Stimulated activated memory B cell treated with anti-CD40 and anti-IgM and Interleukin-4, amounts not matched to agents 10 μg/mL and 1 μg/mL and 100 μg/mL, for 72 hours (primary cell): ENCODE measurements around the gene OR10K1.

Source experiments
- ATAC-seq: fragments of 150-1000 bp; cut with Tn5 transposase; 2 replicates; pipeline ENCODE4 v1.10.0; 2021
- H3K27ac Mint-ChIP-seq: one replicate; pipeline ENCODE4 v1.8.0; 2022; ENCODE audit warnings: mild to moderate bottlenecking, mixed read lengths
- H3K27me3 Mint-ChIP-seq: one replicate; pipeline ENCODE4 v1.8.0; 2022; ENCODE audit warnings: mixed read lengths
- H3K36me3 Mint-ChIP-seq: one replicate; pipeline ENCODE4 v1.8.0; 2022; ENCODE audit warnings: mixed read lengths
- H3K4me1 Mint-ChIP-seq: one replicate; pipeline ENCODE4 v1.8.0; 2022; ENCODE audit warnings: mixed read lengths
- H3K4me3 Mint-ChIP-seq: one replicate; pipeline ENCODE4 v1.8.0; 2022; ENCODE audit warnings: mild to moderate bottlenecking, moderate library complexity, mixed read lengths
- H3K9me3 Mint-ChIP-seq: one replicate; pipeline ENCODE4 v1.8.0; 2022; ENCODE audit warnings: mixed read lengths

Gene OR10K1

GRCh38 chr1:158494796-158495195 is 33.2 kb downstream of the OR10K1 start:
- H3K4me1 Mint-ChIP-seq = no peaks in the 10 kb centered on the region
- no peak overlapping the region for H3K27ac Mint-ChIP-seq
- no peaks in the 10 kb centered on the region for H3K36me3 Mint-ChIP-seq
- no peak for ATAC-seq
- no peak overlapping the region for H3K4me3 Mint-ChIP-seq
- H3K9me3 Mint-ChIP-seq = no peaks in the 10 kb centered on the region
- no peaks in the 10 kb centered on the region for H3K27me3 Mint-ChIP-seq

- Mint-ChIP-seq H3K36me3 (no peaks in the 10 kb centered on the region), H3K4me1 (no peaks in the 10 kb centered on the region), H3K27me3 (no peaks in the 10 kb centered on the region), H3K4me3 (no peak overlapping the region), H3K9me3 (no peaks in the 10 kb centered on the region), H3K27ac (no peak overlapping the region)
- no peak for ATAC-seq
These were observed 34.7 kb downstream of the OR10K1 start for GRCh38 chr1:158496374-158496773.

GRCh38 chr1:158506369-158506987 is 44.8 kb downstream of the OR10K1 start:
- H3K9me3 Mint-ChIP-seq = peaks cover 10% of the 10 kb centered on the region
- H3K27me3 Mint-ChIP-seq = peaks cover 42% of the 10 kb centered on the region
- H3K4me1 Mint-ChIP-seq = no peaks in the 10 kb centered on the region
- H3K27ac Mint-ChIP-seq = no peak overlapping the region
- H3K4me3 Mint-ChIP-seq = no peak overlapping the region
- H3K36me3 Mint-ChIP-seq = peaks cover 15% of the 10 kb centered on the region
- ATAC-seq = peak; percentile 67

GRCh38 chr1:158507511-158507910 is 45.9 kb downstream of the OR10K1 start:
- Mint-ChIP-seq H3K9me3 (peaks cover 8% of the 10 kb centered on the region), H3K27ac (no peak overlapping the region), H3K27me3 (peaks cover 38% of the 10 kb centered on the region)

GRCh38 chr1:158509471-158510156 is 48.0 kb downstream of the OR10K1 start:
- no peaks in the 10 kb centered on the region for H3K4me1 Mint-ChIP-seq
- peaks cover 29% of the 10 kb centered on the region for H3K27me3 Mint-ChIP-seq
- H3K36me3 Mint-ChIP-seq = peaks cover 5% of the 10 kb centered on the region
- ATAC-seq = no peak
- H3K9me3 Mint-ChIP-seq = peaks cover 4% of the 10 kb centered on the region
- H3K4me3 Mint-ChIP-seq = no peak overlapping the region
- no peak overlapping the region for H3K27ac Mint-ChIP-seq

More at GRCh38 chr1:158507511-158507910, 45.9 kb downstream of the OR10K1 start:
- Mint-ChIP-seq H3K4me1 (no peaks in the 10 kb centered on the region), H3K36me3 (peaks cover 10% of the 10 kb centered on the region), H3K4me3 (no peak overlapping the region)
- no peak for ATAC-seq

- no peak for ATAC-seq
- Mint-ChIP-seq H3K27me3 (peaks cover 27% of the 10 kb centered on the region), H3K36me3 (no peaks in the 10 kb centered on the region), H3K4me1 (no peaks in the 10 kb centered on the region), H3K4me3 (no peak overlapping the region), H3K9me3 (no peaks in the 10 kb centered on the region), H3K27ac (no peak overlapping the region)
These were observed 55.3 kb downstream of the OR10K1 start for GRCh38 chr1:158516966-158517365.
